Mucosa of stomach (tissue), 1 donor: Measurements from ENCODE around the gene EPB41L2.

Source experiments
- H3K27me3 ChIP-seq: one replicate; pipeline ENCODE4 v1.7.0; 2013; ENCODE audit warnings: mild to moderate bottlenecking, low read length; ENCODE audit not compliant: control insufficient read depth, insufficient read depth
- H3K36me3 ChIP-seq: one replicate; pipeline ENCODE4 v1.7.0; 2013; ENCODE audit warnings: low read length; ENCODE audit not compliant: control insufficient read depth, insufficient read depth
- H3K4me1 ChIP-seq: one replicate; pipeline ENCODE4 v1.7.0; 2013; ENCODE audit warnings: mild to moderate bottlenecking, low read length; ENCODE audit not compliant: control insufficient read depth, insufficient read depth
- H3K4me3 ChIP-seq: one replicate; pipeline ENCODE4 v1.7.0; 2013; ENCODE audit warnings: low read length
- H3K9ac ChIP-seq: one replicate; pipeline ENCODE4 v1.7.0; 2013; ENCODE audit warnings: mild to moderate bottlenecking, low read length, moderate library complexity
- H3K9me3 ChIP-seq: one replicate; pipeline ENCODE4 v1.7.0; 2013; ENCODE audit warnings: mild to moderate bottlenecking, low read length, moderate library complexity; ENCODE audit not compliant: control insufficient read depth
- donor health status: Pancreatic carcinoma.

The EPB41L2 gene

DNA sequence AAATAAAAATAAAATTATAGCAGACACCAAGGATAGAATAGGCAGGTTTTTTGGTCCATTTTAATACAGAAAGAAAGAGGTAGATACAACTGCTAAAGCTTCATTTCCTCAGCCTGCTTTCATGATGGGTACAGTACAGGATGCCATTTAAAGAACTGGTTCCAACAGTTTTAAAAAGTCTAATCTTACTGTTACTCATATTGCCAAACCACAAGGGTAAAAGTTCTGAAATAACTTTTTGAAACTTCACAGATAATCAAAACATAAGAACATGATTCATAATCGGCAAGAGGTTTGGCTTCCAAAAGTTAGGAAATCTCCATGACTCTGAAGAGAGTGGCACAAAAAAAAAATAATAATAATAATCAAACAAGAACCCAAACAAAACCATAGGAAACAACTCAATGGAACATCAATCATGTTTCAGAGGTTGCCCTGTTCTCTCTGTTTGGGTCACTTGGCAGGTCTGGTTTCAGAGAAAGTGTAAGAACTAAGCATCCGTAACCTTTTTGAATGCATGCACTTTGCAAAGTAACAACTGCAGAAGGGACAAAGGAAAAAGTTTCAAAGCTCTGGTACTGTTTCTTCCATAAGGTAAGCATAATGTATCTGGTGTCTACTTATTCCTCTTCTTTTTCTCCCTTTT, 156.2 kb downstream of the EPB41L2 start:
- no peak overlapping the region for H3K4me3 ChIP-seq
- H3K36me3 ChIP-seq: no peaks in the 10 kb centered on the region
- H3K9ac ChIP-seq: no peak overlapping the region
- H3K27me3 ChIP-seq: no peaks in the 10 kb centered on the region
- no peaks in the 10 kb centered on the region for H3K9me3 ChIP-seq
- H3K4me1 ChIP-seq: peaks cover 11% of the 10 kb centered on the region

DNA sequence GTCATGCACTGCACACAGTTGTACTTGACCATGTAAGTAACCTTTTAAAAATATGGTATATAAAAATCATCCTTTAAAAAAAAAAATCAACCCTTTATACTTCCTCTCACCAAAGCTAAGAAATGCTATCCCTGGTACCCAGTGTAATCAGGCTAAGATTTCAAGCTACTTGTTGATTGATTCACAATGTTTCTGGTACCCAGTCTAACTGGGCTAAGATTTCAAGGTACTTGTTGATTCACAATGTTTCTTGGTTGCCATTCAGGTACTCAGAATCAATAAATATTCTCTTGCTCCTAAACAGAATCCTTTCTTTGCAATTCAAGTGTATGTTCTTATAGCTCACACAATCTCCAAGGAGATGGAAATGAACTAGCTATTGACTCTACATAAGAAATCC, 159.4 kb downstream of the EPB41L2 start:
- H3K4me1 ChIP-seq: peaks cover 11% of the 10 kb centered on the region
- no peaks in the 10 kb centered on the region for H3K36me3 ChIP-seq
- H3K9ac ChIP-seq: no peak overlapping the region
- no peak overlapping the region for H3K4me3 ChIP-seq
- no peaks in the 10 kb centered on the region for H3K27me3 ChIP-seq
- no peaks in the 10 kb centered on the region for H3K9me3 ChIP-seq

DNA sequence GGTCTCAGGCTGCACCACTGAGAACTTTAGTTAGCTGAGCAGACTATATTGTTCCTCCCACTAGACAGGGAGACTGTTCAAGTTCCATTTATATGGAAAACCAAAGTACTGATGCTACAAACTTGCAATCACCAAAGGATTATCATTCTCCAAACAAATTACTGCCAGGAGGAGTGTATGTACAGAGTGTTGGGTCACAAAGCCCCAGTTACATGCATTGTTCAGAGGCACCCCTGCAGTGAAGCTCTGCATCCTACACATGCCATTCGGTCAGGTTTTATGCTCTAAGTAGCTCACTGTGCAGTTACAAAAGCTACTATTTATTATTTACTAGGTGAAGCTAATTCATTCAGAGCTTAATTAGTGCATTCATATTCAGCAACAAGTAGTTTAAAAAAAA, 160.0 kb downstream of the EPB41L2 start:
- Histone ChIP-seq H3K27me3 (no peaks in the 10 kb centered on the region), H3K4me3 (no peak overlapping the region), H3K4me1 (peaks cover 8% of the 10 kb centered on the region), H3K9ac (no peak overlapping the region), H3K36me3 (no peaks in the 10 kb centered on the region), H3K9me3 (no peaks in the 10 kb centered on the region)

DNA sequence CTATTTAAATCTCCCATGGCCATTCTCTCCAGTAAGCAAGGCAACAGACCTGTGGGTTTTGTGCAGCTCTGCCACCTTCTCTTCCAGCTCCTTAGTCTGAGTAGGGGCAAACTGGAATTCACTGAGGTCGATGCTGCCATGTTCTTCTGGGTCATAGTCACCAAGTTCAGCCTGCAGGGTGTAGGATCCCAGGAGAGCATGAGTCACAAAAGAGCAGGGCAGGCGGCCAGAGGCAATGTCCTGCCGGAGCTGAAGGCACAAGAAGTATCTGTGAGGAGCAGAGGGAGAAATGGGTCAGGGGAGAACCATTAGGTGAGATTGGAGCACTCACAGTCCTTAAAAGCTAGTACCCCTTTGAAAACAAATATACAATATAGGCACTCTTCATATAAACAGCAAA, 162.1 kb downstream of the EPB41L2 start:
- Histone ChIP-seq H3K9me3 (no peaks in the 10 kb centered on the region), H3K36me3 (no peaks in the 10 kb centered on the region), H3K9ac (no peak overlapping the region), H3K4me3 (no peak overlapping the region), H3K27me3 (no peaks in the 10 kb centered on the region), H3K4me1 (no peaks in the 10 kb centered on the region)

DNA sequence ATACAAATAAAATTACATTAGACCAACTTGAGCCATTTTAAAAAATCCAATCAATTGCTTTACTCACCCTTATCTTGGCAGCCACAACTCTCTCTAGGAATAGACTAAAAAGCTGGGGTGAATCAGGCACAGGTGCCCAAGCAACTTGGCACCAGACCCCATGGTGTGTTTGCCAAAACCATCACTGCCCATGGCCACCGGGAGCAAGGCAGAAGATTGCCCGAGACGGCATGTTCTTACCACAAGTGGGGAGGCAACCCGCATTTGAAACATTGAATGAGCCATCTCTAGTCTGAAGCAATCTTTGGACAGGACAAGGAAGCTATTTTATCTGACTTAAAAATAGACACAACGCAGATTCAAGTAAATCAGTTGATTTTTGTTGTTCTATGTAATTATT, 166.8 kb downstream of the EPB41L2 start:
- no peak overlapping the region for H3K9ac ChIP-seq
- H3K4me3 ChIP-seq: no peak overlapping the region
- no peaks in the 10 kb centered on the region for H3K27me3 ChIP-seq
- no peaks in the 10 kb centered on the region for H3K36me3 ChIP-seq
- no peaks in the 10 kb centered on the region for H3K4me1 ChIP-seq
- no peaks in the 10 kb centered on the region for H3K9me3 ChIP-seq

DNA sequence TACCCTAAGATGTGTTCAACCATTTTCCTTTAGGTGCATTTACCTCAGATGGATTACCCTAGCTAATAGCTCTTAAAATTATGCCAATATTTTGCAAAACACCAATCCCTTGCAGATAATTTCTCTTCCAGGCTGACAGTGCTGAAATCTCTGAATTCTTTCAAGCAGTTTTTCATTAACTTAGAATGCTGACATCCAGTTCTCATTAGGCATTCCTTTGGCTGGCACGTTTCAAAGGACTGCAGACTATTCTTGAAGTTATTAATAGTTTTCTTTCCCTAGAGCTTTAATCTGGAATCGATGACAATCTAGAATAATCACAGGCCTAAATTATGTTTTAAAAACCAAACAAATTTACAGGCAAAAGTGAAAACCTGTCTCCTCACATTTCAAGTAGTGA, 167.5 kb downstream of the EPB41L2 start:
- H3K27me3 ChIP-seq: no peaks in the 10 kb centered on the region
- no peaks in the 10 kb centered on the region for H3K4me1 ChIP-seq
- no peak overlapping the region for H3K9ac ChIP-seq
- H3K4me3 ChIP-seq: no peak overlapping the region
- H3K9me3 ChIP-seq: no peaks in the 10 kb centered on the region
- no peaks in the 10 kb centered on the region for H3K36me3 ChIP-seq

DNA sequence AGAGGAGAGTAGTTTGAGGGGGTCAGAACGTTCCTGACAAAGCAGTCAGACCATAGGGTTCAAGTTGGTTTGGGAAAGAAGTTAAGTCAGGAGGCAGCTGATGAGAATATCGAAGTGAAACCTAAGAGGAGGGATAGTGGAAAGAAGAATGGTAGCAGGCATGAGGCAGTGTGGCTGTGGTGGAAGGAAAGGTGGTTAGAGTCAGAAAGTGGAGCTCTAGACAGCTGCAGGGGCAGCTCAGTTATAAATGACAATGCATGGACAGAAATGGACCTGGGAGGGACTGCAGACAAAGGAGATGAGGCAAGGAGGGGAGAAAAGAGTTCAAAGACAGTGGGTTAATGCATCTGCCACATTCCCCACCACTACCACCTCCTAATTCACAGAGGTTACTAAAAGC, 169.3 kb downstream of the EPB41L2 start:
- H3K4me3 ChIP-seq: no peak overlapping the region
- no peaks in the 10 kb centered on the region for H3K9me3 ChIP-seq

DNA sequence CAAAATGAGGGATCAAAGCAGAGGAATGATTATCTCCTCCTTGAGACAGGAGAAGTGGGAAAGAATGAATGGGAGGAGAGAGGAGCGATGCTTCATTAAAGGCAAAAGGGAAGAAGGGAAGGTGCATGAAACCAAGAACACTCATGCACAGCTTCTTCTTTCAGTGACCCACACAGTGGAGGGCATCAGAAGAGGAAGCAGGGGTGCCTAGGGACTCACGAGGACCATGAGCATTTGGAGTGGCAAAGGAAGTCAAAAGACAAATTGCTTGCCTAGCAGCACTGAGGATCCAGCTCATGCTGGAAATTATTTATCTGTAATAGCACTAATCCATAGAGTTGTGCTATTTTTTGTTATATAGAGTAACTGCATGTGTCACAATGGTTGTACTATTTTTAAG, 169.8 kb downstream of the EPB41L2 start:
- Histone ChIP-seq H3K9me3 (no peaks in the 10 kb centered on the region), H3K36me3 (no peaks in the 10 kb centered on the region), H3K9ac (no peak overlapping the region), H3K27me3 (no peaks in the 10 kb centered on the region), H3K4me3 (no peak overlapping the region), H3K4me1 (no peaks in the 10 kb centered on the region)

More for the DNA sequence above, 169.3 kb downstream of the EPB41L2 start:
- H3K36me3 ChIP-seq: no peaks in the 10 kb centered on the region
- H3K4me1 ChIP-seq: no peaks in the 10 kb centered on the region
- H3K9ac ChIP-seq: no peak overlapping the region
- no peaks in the 10 kb centered on the region for H3K27me3 ChIP-seq

DNA sequence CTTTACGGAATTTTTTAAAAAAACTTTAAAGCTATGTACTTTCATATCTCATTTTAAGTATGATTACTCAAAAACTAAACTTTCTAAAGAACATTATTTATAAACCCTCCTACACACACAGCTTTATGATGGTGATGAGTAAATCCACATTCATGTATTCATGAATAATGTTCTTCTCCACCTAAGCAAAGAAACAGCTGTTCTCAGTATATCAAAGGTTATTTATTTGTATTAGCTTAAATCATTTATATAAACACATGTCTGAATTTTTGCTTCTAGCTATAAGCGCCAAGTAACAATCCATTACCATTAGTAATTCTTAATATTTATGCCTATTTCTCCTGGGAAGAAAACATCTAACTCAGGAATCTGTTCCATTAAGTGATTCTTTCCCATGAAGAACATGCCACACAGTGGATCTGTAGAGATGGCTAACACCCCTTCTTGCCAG, 172.5 kb downstream of the EPB41L2 start:
- no peak overlapping the region for H3K4me3 ChIP-seq

DNA sequence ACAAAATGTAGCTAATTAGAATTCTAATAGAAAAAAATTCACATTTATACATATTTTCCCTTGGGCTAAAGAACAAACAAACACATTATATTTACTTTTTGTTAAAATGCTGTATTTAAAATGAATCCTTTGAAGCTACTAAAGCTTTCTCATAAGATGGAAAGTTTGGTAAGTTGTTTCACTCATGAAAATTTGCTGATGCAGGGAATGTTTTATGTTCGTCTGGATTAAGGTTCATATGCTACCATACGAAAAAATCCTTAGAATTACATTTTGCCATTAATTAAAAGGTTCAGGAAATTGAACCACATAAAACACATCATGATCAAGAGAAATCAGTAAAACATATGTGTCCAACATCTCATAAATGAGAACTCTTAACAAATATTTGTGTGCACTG, 173.6 kb downstream of the EPB41L2 start:
- Histone ChIP-seq H3K36me3 (no peaks in the 10 kb centered on the region), H3K27me3 (no peaks in the 10 kb centered on the region), H3K4me3 (no peak overlapping the region), H3K9me3 (no peaks in the 10 kb centered on the region), H3K9ac (no peak overlapping the region), H3K4me1 (no peaks in the 10 kb centered on the region)

More for the DNA sequence above, 172.5 kb downstream of the EPB41L2 start:
- H3K27me3 ChIP-seq: no peaks in the 10 kb centered on the region
- no peaks in the 10 kb centered on the region for H3K9me3 ChIP-seq
- H3K4me1 ChIP-seq: no peaks in the 10 kb centered on the region
- H3K36me3 ChIP-seq: no peaks in the 10 kb centered on the region
- H3K9ac ChIP-seq: no peak overlapping the region

DNA sequence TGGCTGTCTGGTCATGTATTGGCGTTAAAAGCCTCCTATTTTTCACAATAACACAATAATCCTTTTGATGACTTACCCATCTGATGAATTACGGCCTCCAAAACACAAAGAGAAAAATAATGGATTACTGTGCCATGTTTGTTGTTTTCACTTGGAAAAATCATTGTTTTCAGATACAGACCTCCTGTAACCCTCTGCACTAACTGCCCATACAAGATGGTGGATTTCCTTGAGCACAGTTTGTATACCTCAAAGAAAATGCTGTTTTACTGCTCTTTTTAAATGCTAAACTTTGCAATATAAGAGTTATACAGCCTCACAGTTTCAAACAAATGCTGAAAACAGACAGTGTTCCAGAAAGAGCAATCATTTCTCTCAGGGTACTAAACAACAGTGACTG, 174.8 kb downstream of the EPB41L2 start:
- Histone ChIP-seq H3K9ac (no peak overlapping the region), H3K4me1 (no peaks in the 10 kb centered on the region), H3K36me3 (no peaks in the 10 kb centered on the region), H3K9me3 (no peaks in the 10 kb centered on the region), H3K27me3 (no peaks in the 10 kb centered on the region), H3K4me3 (no peak overlapping the region)

DNA sequence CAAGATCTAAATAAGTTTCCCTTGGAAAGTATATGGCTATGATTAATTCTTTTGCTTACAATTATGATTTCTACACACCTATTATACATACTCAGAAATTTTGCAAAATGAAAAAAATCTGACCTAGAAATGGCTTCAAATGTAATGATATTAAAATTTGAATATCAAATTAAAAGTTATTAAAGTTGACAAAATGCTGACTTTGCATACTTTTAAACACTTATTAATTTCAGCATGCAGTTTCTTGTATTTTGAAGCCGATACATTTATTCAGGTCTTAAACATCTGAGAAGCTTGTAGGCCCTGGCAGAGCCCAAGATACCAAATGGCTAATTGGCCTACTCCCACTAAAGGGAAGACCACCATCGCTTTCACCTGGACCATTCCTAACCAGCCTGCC, 176.1 kb downstream of the EPB41L2 start:
- no peaks in the 10 kb centered on the region for H3K27me3 ChIP-seq
- H3K9ac ChIP-seq: no peak overlapping the region
- no peaks in the 10 kb centered on the region for H3K36me3 ChIP-seq
- H3K4me1 ChIP-seq: peaks cover 8% of the 10 kb centered on the region
- no peak overlapping the region for H3K4me3 ChIP-seq
- no peaks in the 10 kb centered on the region for H3K9me3 ChIP-seq
